T-helper 2 cell treated with Interferon-gamma antibody and Interleukin-4, amounts not matched to agents 5 μg/mL and 100 μg/mL, for 36 hours (primary cell): ENCODE results near the gene NOBOX.
"Not testable (repeated sequence)": the region's sequence is repeated elsewhere in the genome, so short reads cannot be mapped to it uniquely, and the experiment has no call there.

Experiments used
- DNase-seq: peaks from one replicate; pipeline ENCODE4 v3.0.0; 2021; ENCODE audit warnings: low spot score
- H3K27ac Mint-ChIP-seq: one replicate; pipeline ENCODE4 v1.8.0; 2021; ENCODE audit warnings: mild to moderate bottlenecking, mixed read lengths
- H3K27me3 Mint-ChIP-seq: one replicate; pipeline ENCODE4 v1.8.0; 2021; ENCODE audit warnings: low read depth, mixed read lengths
- H3K36me3 Mint-ChIP-seq: one replicate; pipeline ENCODE4 v1.8.0; 2021; ENCODE audit warnings: low read depth, mixed read lengths
- H3K4me1 Mint-ChIP-seq: one replicate; pipeline ENCODE4 v1.8.0; 2021; ENCODE audit warnings: low read depth, mixed read lengths
- H3K4me3 Mint-ChIP-seq: one replicate; pipeline ENCODE4 v1.8.0; 2022; ENCODE audit warnings: mild to moderate bottlenecking, moderate library complexity, mixed read lengths
- H3K9me3 Mint-ChIP-seq: one replicate; pipeline ENCODE4 v1.8.0; 2021; ENCODE audit warnings: mixed read lengths

The NOBOX gene

GRCh38 chr7:144384071-144384470, 19.4 kb downstream of the NOBOX start:
- H3K27ac Mint-ChIP-seq = no peak overlapping the region

GRCh38 chr7:144379776-144380384, 23.6 kb downstream of the NOBOX start:
- no peaks in the 10 kb centered on the region for H3K9me3 Mint-ChIP-seq
- peaks cover 5% of the 10 kb centered on the region for H3K36me3 Mint-ChIP-seq
- H3K27me3 Mint-ChIP-seq = no peaks in the 10 kb centered on the region
- DNase-seq = no peak
- H3K4me1 Mint-ChIP-seq = no peaks in the 10 kb centered on the region
- H3K4me3 Mint-ChIP-seq = no peak overlapping the region
- H3K27ac Mint-ChIP-seq = no peak overlapping the region

More at GRCh38 chr7:144384071-144384470, 19.4 kb downstream of the NOBOX start:
- no peaks in the 10 kb centered on the region for H3K27me3 Mint-ChIP-seq
- no peak overlapping the region for H3K4me3 Mint-ChIP-seq
- H3K9me3 Mint-ChIP-seq = no peaks in the 10 kb centered on the region
- no peaks in the 10 kb centered on the region for H3K4me1 Mint-ChIP-seq
- no peak for DNase-seq
- peaks cover 3% of the 10 kb centered on the region for H3K36me3 Mint-ChIP-seq

GRCh38 chr7:144378651-144379050, 24.8 kb downstream of the NOBOX start:
- H3K36me3 Mint-ChIP-seq = peaks cover 5% of the 10 kb centered on the region
- H3K27ac Mint-ChIP-seq = no peak overlapping the region
- no peaks in the 10 kb centered on the region for H3K27me3 Mint-ChIP-seq
- no peak for DNase-seq
- no peaks in the 10 kb centered on the region for H3K4me1 Mint-ChIP-seq
- no peak overlapping the region for H3K4me3 Mint-ChIP-seq
- no peaks in the 10 kb centered on the region for H3K9me3 Mint-ChIP-seq

- not testable (repeated sequence) for DNase-seq, H3K27ac Mint-ChIP-seq, H3K27me3 Mint-ChIP-seq, H3K4me3 Mint-ChIP-seq, H3K4me1 Mint-ChIP-seq, H3K9me3 Mint-ChIP-seq, H3K36me3 Mint-ChIP-seq
Observed at GRCh38 chr7:144369221-144369620, 34.3 kb downstream of the NOBOX start.

GRCh38 chr7:144367250-144367649, 36.2 kb downstream of the NOBOX start:
- not testable (repeated sequence) for H3K36me3 Mint-ChIP-seq, H3K27me3 Mint-ChIP-seq

GRCh38 chr7:144365523-144365922, 38.0 kb downstream of the NOBOX start:
- DNase-seq, H3K4me1 Mint-ChIP-seq, H3K36me3 Mint-ChIP-seq, H3K27ac Mint-ChIP-seq, H3K9me3 Mint-ChIP-seq, H3K4me3 Mint-ChIP-seq, H3K27me3 Mint-ChIP-seq: not testable (repeated sequence)

More at GRCh38 chr7:144367250-144367649, 36.2 kb downstream of the NOBOX start:
- not testable (repeated sequence) for H3K9me3 Mint-ChIP-seq, DNase-seq, H3K27ac Mint-ChIP-seq, H3K4me3 Mint-ChIP-seq, H3K4me1 Mint-ChIP-seq

GRCh38 chr7:144362061-144362460, 41.4 kb downstream of the NOBOX start:
- not testable (repeated sequence) for H3K36me3 Mint-ChIP-seq, H3K4me3 Mint-ChIP-seq, H3K27ac Mint-ChIP-seq, H3K9me3 Mint-ChIP-seq, DNase-seq, H3K27me3 Mint-ChIP-seq, H3K4me1 Mint-ChIP-seq

- not testable (repeated sequence) for DNase-seq
Observed at GRCh38 chr7:144356860-144357259, 46.6 kb downstream of the NOBOX start.

GRCh38 chr7:144356185-144356584, 47.3 kb downstream of the NOBOX start:
- DNase-seq, H3K4me1 Mint-ChIP-seq, H3K4me3 Mint-ChIP-seq, H3K36me3 Mint-ChIP-seq, H3K27me3 Mint-ChIP-seq, H3K27ac Mint-ChIP-seq, H3K9me3 Mint-ChIP-seq: not testable (repeated sequence)

More at GRCh38 chr7:144356860-144357259, 46.6 kb downstream of the NOBOX start:
- H3K27me3 Mint-ChIP-seq, H3K4me1 Mint-ChIP-seq, H3K36me3 Mint-ChIP-seq, H3K27ac Mint-ChIP-seq, H3K9me3 Mint-ChIP-seq, H3K4me3 Mint-ChIP-seq: not testable (repeated sequence)

- not testable (repeated sequence) for DNase-seq, H3K36me3 Mint-ChIP-seq, H3K27me3 Mint-ChIP-seq, H3K4me1 Mint-ChIP-seq, H3K9me3 Mint-ChIP-seq
- Mint-ChIP-seq H3K4me3 (peak within 1 kb of the TSS; percentile 82), H3K27ac (peak within 1 kb of the TSS; percentile 84)
Observed at GRCh38 chr7:144355176-144355822, 48.2 kb downstream of the NOBOX start, which contains the start of gene ARHGEF5. ARHGEF5 (plus strand) TSS chr7:144355402; CDS start chr7:144362670, 7,268 bp downstream.

GRCh38 chr7:144351667-144352066, 51.8 kb downstream of the NOBOX start:
- H3K36me3 Mint-ChIP-seq, H3K9me3 Mint-ChIP-seq, H3K27ac Mint-ChIP-seq, H3K4me1 Mint-ChIP-seq, H3K27me3 Mint-ChIP-seq, DNase-seq, H3K4me3 Mint-ChIP-seq: not testable (repeated sequence)

- not testable (repeated sequence) for H3K27ac Mint-ChIP-seq, H3K36me3 Mint-ChIP-seq
Observed at GRCh38 chr7:144348625-144349024, 54.9 kb downstream of the NOBOX start.

More at GRCh38 chr7:144348625-144349024, 54.9 kb downstream of the NOBOX start:
- DNase-seq, H3K4me3 Mint-ChIP-seq, H3K9me3 Mint-ChIP-seq, H3K27me3 Mint-ChIP-seq, H3K4me1 Mint-ChIP-seq: not testable (repeated sequence)
